GM12878 (cell line): ENCODE data around the gene COX6A2. TPM values are rescaled to one million over a fixed set of nuclear protein-coding genes. Genes with fewer than 3 reads are reported as not detected.
A peak's percentile ranks its signal among the peaks of the same experiment; 100 is the strongest.

Experiments used
- CHD1 ChIP-seq: IDR thresholded peaks from 2 replicates; pipeline ENCODE4 v1.6.1; 2012; ENCODE audit warnings: low read depth, low read length, improper control_type of control experiment
- HDAC2 ChIP-seq: fragments of 200-600 bp; sonication (generic); IDR thresholded peaks from 2 replicates; pipeline ENCODE4 v1.6.1; 2017
- JUNB ChIP-seq: IDR thresholded peaks from 2 replicates; pipeline ENCODE4 v1.6.1; 2016; ENCODE audit warnings: antibody characterized with exemption, mild to moderate bottlenecking
- JUND ChIP-seq: IDR thresholded peaks from 2 replicates; pipeline ENCODE4 v1.6.1; 2012; ENCODE audit warnings: low read depth, mild to moderate bottlenecking, low read length, improper control_type of control experiment, moderate library complexity
- NFIC ChIP-seq: IDR thresholded peaks from 2 replicates; pipeline ENCODE4 v1.6.1; 2012; ENCODE audit warnings: low read depth, mild to moderate bottlenecking, inconsistent platforms, low read length, moderate library complexity
- NFXL1 ChIP-seq: fragments of 450-650 bp; IDR thresholded peaks from 2 replicates; pipeline ENCODE4 v1.6.1; 2017; ENCODE audit warnings: antibody characterized with exemption, mild to moderate bottlenecking, borderline replicate concordance
- RCOR1 ChIP-seq: conservative IDR thresholded peaks from 2 replicates; pipeline ENCODE4 v1.6.1; 2012; ENCODE audit warnings: low read depth, low read length, improper control_type of control experiment
- SIN3A ChIP-seq: IDR thresholded peaks from 2 replicates; pipeline ENCODE4 v1.6.1; 2012; ENCODE audit warnings: low read depth, low read length, improper control_type of control experiment
- TAF1 ChIP-seq: IDR thresholded peaks from 2 replicates; pipeline ENCODE4 v1.6.1; 2011; ENCODE audit warnings: mild to moderate bottlenecking, low read depth, low read length, borderline replicate concordance
- TARDBP ChIP-seq: IDR thresholded peaks from 2 replicates; pipeline ENCODE4 v1.6.1; 2016; ENCODE audit warnings: borderline replicate concordance
- TCF7 ChIP-seq: IDR thresholded peaks from 2 replicates; pipeline ENCODE4 v1.6.1; 2014; ENCODE audit warnings: antibody characterized with exemption, borderline replicate concordance
- YBX1 ChIP-seq: fragments of 450-650 bp; IDR thresholded peaks from 2 replicates; pipeline ENCODE4 v1.6.1; 2016; ENCODE audit warnings: antibody characterized with exemption
- ZNF274 ChIP-seq: IDR thresholded peaks from one replicate; pipeline ENCODE4 v1.8.0; 2011; ENCODE audit not compliant: insufficient read length, insufficient read depth
- polyA plus RNA-seq, 11 experiments: library from polyadenylated mRNA; depleted of rRNA in 4 of 11; unstranded in 6 of 11; stranded (reverse) in 5 of 11; fragments of >200 nt; fragmentation: Nextera tagmentation in 4 of 11; fragmentation: Illumina TruSeq in 1 of 11; extraction: Ambion mirVana in 4 of 11; extraction: Trizol in 1 of 11; gene quantifications; 1 replicate in 1 of 11; 2 replicates in 10 of 11; pipeline versions ENCODE4 v1.2.1 to v1.2.3, GENCODE V29; 2011 to 2016; ENCODE audit warnings: inconsistent platforms in 2 of 11, missing spikeins in 2 of 11, low read depth in 1 of 11
- total RNA-seq, 4 experiments: library from RNA; depleted of rRNA in 3 of 4; stranded (reverse); fragments of >200 nt in 3 of 4; fragmentation: Illumina TruSeq in 1 of 4; extraction: Trizol in 1 of 4; gene quantifications; 2 replicates each; pipeline versions ENCODE4 v1.2.1 to v1.2.3, GENCODE V29; 2013 to 2021
- TF ChIP-seq, protein P1 (sequence below): fragments of 450-650 bp; IDR thresholded peaks from 2 replicates; pipeline ENCODE4 v1.6.1; 2016; ENCODE audit warnings: mild to moderate bottlenecking, moderate library complexity, borderline replicate concordance
- TF ChIP-seq, protein P2 (sequence below): fragments of 150-350 bp; IDR thresholded peaks from 2 replicates; pipeline ENCODE4 v1.6.1; 2016; ENCODE audit warnings: low read depth, low read length
- TF ChIP-seq, protein P3 (sequence below): IDR thresholded peaks from 2 replicates; pipeline ENCODE4 v1.6.1; 2011; ENCODE audit warnings: low read depth, low read length, improper control_type of control experiment, borderline replicate concordance
- TF ChIP-seq, protein P4 (sequence below): IDR thresholded peaks from 2 replicates; pipeline ENCODE4 v1.6.1; 2012; ENCODE audit warnings: improper control_type of control experiment, low read depth, low read length; ENCODE audit not compliant: insufficient replicate concordance

Gene COX6A2
- total and polyA plus RNA-seq, 10 of the 15 experiments (the other 5 are each of a cell fraction or from before 2014, with no cell fraction given) = not detected

DNA sequence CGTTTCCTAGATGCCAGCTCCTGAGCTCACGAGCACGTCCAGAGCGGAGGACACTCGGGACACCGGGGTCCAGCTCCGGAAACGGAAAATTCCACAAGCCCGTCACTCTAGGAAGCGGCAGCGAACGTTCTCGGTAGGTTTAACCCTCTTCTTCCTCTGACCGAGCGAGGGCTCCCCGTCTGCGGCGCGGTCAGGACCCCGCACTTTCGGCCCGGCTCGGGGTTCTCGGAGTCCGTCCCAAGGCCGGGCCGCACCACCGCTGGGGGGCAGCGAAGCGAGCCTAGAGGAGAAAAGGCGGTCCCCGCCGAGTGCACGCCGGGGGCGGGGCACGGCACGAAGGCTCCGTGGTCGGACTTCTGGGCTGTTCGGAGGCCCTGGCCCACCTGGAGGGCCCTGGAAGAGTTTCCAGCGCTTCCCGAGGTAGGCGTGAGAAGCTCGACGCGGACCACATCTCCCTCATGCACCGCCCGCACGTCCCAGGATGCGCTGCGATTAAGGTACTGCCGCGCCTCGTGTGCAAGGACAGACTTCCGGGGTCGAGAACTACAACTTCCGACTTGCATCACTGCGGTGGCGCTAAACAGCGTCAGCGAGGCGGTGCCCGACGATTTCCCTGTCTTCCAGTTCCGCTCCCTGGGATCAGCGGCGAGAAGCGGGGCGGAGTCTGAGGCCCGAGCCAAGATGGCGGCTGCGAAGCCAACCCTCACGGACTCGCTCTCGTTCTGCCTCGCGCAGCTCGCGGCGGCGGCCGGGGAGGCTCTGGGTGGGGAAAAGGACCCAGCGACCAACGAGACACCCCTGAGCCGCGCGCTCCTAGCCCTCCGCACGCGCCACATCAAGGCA lies 30.9 kb upstream of the COX6A2 start, which contains the start of gene ARMC5 (continued):
- TF ChIP-seq TAF1 = peak; percentile 95
- TF ChIP-seq NFIC = no peak
- TF ChIP-seq ZNF274 = no peak
- TF ChIP-seq, protein P1, sequence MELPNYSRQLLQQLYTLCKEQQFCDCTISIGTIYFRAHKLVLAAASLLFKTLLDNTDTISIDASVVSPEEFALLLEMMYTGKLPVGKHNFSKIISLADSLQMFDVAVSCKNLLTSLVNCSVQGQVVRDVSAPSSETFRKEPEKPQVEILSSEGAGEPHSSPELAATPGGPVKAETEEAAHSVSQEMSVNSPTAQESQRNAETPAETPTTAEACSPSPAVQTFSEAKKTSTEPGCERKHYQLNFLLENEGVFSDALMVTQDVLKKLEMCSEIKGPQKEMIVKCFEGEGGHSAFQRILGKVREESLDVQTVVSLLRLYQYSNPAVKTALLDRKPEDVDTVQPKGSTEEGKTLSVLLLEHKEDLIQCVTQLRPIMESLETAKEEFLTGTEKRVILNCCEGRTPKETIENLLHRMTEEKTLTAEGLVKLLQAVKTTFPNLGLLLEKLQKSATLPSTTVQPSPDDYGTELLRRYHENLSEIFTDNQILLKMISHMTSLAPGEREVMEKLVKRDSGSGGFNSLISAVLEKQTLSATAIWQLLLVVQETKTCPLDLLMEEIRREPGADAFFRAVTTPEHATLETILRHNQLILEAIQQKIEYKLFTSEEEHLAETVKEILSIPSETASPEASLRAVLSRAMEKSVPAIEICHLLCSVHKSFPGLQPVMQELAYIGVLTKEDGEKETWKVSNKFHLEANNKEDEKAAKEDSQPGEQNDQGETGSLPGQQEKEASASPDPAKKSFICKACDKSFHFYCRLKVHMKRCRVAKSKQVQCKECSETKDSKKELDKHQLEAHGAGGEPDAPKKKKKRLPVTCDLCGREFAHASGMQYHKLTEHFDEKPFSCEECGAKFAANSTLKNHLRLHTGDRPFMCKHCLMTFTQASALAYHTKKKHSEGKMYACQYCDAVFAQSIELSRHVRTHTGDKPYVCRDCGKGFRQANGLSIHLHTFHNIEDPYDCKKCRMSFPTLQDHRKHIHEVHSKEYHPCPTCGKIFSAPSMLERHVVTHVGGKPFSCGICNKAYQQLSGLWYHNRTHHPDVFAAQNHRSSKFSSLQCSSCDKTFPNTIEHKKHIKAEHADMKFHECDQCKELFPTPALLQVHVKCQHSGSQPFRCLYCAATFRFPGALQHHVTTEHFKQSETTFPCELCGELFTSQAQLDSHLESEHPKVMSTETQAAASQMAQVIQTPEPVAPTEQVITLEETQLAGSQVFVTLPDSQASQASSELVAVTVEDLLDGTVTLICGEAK = peak; percentile 88
- TF ChIP-seq CHD1 = no peak
- TF ChIP-seq YBX1 = no peak
- no peak for TF ChIP-seq RCOR1
- no peak for TF ChIP-seq SIN3A
- no peak for TF ChIP-seq JUND
- TF ChIP-seq, protein P2, sequence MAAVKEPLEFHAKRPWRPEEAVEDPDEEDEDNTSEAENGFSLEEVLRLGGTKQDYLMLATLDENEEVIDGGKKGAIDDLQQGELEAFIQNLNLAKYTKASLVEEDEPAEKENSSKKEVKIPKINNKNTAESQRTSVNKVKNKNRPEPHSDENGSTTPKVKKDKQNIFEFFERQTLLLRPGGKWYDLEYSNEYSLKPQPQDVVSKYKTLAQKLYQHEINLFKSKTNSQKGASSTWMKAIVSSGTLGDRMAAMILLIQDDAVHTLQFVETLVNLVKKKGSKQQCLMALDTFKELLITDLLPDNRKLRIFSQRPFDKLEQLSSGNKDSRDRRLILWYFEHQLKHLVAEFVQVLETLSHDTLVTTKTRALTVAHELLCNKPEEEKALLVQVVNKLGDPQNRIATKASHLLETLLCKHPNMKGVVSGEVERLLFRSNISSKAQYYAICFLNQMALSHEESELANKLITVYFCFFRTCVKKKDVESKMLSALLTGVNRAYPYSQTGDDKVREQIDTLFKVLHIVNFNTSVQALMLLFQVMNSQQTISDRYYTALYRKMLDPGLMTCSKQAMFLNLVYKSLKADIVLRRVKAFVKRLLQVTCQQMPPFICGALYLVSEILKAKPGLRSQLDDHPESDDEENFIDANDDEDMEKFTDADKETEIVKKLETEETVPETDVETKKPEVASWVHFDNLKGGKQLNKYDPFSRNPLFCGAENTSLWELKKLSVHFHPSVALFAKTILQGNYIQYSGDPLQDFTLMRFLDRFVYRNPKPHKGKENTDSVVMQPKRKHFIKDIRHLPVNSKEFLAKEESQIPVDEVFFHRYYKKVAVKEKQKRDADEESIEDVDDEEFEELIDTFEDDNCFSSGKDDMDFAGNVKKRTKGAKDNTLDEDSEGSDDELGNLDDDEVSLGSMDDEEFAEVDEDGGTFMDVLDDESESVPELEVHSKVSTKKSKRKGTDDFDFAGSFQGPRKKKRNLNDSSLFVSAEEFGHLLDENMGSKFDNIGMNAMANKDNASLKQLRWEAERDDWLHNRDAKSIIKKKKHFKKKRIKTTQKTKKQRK = no peak
- TF ChIP-seq JUNB = no peak
- no peak for TF ChIP-seq HDAC2
- TF ChIP-seq TCF7 = no peak
- TF ChIP-seq, protein P3, sequence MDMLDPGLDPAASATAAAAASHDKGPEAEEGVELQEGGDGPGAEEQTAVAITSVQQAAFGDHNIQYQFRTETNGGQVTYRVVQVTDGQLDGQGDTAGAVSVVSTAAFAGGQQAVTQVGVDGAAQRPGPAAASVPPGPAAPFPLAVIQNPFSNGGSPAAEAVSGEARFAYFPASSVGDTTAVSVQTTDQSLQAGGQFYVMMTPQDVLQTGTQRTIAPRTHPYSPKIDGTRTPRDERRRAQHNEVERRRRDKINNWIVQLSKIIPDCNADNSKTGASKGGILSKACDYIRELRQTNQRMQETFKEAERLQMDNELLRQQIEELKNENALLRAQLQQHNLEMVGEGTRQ = no peak
- TF ChIP-seq, protein P4, sequence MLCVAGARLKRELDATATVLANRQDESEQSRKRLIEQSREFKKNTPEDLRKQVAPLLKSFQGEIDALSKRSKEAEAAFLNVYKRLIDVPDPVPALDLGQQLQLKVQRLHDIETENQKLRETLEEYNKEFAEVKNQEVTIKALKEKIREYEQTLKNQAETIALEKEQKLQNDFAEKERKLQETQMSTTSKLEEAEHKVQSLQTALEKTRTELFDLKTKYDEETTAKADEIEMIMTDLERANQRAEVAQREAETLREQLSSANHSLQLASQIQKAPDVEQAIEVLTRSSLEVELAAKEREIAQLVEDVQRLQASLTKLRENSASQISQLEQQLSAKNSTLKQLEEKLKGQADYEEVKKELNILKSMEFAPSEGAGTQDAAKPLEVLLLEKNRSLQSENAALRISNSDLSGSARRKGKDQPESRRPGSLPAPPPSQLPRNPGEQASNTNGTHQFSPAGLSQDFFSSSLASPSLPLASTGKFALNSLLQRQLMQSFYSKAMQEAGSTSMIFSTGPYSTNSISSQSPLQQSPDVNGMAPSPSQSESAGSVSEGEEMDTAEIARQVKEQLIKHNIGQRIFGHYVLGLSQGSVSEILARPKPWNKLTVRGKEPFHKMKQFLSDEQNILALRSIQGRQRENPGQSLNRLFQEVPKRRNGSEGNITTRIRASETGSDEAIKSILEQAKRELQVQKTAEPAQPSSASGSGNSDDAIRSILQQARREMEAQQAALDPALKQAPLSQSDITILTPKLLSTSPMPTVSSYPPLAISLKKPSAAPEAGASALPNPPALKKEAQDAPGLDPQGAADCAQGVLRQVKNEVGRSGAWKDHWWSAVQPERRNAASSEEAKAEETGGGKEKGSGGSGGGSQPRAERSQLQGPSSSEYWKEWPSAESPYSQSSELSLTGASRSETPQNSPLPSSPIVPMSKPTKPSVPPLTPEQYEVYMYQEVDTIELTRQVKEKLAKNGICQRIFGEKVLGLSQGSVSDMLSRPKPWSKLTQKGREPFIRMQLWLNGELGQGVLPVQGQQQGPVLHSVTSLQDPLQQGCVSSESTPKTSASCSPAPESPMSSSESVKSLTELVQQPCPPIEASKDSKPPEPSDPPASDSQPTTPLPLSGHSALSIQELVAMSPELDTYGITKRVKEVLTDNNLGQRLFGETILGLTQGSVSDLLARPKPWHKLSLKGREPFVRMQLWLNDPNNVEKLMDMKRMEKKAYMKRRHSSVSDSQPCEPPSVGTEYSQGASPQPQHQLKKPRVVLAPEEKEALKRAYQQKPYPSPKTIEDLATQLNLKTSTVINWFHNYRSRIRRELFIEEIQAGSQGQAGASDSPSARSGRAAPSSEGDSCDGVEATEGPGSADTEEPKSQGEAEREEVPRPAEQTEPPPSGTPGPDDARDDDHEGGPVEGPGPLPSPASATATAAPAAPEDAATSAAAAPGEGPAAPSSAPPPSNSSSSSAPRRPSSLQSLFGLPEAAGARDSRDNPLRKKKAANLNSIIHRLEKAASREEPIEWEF = no peak
- TF ChIP-seq NFXL1 = no peak
- no peak for TF ChIP-seq TARDBP
